ENCODE measurements around the gene KISS1R. TPM values are rescaled to one million over a fixed set of nuclear protein-coding genes. Genes with fewer than 3 reads are reported as not detected.

Gene KISS1R
- polyA plus RNA-seq, 5 donors = 0.15 TPM; not detected in 4

DNA sequence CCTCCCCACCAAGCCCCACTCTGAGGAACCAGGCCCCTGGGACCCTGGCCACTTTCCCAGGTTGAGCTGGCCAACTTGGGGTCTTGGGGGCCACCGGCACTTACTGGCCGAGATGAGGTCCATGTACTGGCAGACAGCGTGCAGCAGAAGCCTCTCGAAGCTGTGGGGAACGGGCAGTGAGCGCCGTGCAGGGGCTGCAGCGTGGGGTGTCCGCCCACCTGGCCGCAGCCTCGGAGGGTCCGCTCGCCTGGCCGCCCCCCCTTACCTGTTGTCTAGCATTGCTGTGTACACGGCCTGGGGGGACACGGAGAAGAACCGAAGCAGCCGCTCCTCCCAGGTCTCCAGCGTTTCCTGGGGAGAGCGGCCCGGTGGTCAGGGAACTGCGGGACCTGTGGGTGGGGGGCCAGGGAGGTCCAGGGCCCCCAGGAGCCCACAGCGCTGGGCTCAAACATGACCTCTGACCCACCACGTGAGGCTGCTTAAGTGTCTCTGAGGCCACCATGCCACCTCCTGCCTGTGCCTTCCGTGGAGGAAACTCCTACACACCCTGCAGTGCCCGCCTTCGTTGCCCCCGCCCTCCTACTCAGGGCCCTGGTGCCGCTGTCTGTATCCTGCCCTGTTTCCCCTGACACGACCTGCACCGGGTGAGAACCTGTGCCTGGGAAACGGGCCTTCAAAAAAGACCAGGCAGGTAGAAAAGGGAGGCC, 17.6 kb upstream of the KISS1R start:
- no peak for DNase-seq

DNA sequence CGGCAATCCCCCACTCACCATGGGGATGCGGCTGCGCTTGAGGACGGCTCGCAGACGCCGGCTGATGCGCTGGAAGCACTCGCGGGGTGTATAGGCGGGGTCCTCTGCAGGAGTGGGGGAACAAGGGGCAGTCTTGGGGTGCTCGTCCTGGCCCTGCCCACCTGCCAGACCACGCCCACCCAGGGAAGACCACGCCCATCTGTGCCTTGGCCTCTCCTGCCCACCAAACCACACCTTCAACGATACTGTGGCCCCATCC, 17.2 kb upstream of the KISS1R start:
- no peak for DNase-seq

DNA sequence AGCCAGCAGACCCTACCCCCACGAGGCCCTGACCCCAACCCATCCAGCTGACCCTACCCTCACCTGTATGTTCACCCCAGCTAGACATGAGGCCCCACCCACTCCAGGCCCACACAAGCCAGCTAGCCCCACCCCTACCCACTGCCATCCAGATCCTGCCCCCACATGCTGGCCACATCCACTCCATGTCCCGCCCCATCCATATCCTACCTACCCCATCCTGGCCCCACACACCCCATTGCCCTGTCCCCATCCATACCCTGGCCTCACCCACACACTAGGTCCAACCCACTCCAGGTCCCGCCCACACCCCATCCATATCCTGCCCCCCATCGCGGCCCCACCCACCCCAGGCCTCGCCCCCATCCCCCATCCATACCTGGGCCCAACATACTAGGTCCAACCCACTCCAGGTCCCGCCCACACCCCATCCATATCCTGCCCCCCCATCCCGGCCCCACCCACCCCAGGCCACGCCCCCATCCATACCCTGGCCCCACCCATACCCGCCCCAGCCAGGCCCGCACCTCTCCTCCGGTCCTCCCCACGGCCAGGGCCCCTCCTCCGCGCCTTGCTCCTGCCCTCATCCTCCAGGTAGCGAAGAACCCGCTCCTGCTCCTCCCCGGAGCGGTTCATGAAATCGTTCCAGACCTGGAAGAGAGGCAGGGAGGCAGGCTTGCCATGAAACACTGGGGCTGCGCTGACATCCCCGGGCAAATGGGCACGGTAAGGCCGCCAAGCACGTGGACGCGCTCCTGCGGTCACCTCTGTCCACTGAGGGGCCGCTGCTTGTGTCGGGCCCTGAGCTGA, 16.6 kb upstream of the KISS1R start:
- DNase-seq = no peak

DNA sequence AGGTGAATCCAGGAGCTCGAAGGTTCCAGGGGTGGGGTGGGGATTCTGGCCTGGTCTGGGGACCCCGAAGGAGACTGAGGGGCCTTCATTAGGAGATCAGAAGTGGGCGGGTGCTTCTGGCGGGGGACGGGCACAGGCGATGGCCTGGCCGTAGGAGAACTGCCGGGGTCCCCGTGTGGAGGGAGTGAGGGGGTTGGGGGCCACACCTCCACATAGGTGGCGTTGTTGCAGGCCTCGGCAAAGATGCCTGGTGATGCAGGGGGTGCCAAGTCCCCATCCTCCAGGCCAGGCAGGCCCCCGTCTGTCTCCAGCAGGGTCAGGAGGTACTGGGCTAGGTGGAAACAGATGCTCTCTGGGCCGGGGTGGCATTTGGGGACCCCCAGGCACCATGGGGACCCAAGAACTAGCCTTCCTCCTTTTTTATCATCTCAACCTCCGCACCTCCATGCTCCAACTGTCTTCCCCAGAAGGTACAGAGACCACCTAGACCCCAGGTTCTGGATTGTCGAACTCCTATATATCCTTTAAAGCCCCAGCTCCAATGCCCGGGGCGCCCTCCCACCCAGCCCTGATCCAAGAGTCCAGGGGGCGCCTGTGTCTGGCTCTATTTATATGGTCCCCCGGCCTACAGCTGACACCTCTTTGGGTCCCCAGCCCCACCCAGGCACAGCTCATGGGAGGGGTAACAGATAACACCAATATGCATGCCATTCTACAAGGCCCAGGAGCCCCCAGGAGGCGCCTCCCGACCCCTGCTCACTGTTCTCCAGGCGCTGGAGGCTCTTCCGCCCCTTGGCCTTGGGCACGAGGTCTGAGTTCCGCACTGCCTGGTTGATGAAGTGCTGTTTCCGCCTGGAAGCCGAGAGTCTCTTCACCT, 15.7 kb upstream of the KISS1R start:
- no peak for DNase-seq

DNA sequence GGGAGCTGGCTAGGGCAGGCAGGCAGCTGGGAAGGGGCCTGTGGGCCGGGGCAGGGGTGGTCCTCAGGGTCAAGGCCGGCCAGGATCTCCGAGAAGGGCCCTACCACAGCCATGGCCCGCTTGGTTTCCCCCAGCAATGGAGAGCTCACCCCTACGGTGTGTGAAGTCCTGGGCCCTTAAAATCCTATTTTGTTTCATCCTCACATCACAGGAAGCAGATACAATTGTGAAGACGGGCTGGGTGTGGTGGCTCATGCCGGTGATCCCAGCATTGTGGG, 15.1 kb upstream of the KISS1R start:
- DNase-seq = no peak

DNA sequence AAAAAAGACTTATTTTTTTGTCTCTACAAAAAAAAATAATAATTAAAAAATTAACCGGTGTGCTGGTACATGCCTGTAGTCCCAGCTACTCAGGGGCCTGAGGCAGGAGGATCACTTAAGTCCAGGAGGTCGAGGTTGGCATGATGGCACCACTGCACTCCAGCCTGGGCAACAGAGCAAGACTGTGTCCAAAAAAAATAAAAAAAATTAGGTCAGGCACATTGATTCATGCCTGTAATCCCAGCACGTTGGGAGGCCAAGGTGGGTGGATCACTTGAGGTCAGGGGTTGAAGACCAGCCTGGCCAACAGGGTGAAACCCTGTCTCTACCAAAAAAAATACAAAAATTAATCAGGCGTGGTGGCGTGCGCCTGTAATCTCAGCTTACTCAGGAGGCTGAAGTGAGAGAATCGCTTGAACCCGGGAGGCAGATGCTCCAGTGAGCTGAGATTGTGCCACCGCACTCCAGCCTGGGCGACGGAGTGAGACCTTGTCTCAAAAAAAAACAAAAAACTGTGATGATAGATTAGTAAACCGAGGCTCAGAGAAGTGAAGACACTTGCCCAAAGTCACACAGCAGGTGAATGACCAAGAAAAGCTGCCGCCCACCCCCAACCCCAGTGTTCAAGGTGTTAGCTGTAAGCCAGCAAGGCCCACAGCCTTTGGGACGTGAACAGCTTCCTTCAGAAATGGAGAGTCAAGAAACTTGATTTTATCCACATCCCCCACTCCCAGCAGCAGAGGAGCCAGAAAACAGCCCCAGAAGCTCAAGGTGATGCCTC, 14.5 kb upstream of the KISS1R start:
- no peak for DNase-seq

DNA sequence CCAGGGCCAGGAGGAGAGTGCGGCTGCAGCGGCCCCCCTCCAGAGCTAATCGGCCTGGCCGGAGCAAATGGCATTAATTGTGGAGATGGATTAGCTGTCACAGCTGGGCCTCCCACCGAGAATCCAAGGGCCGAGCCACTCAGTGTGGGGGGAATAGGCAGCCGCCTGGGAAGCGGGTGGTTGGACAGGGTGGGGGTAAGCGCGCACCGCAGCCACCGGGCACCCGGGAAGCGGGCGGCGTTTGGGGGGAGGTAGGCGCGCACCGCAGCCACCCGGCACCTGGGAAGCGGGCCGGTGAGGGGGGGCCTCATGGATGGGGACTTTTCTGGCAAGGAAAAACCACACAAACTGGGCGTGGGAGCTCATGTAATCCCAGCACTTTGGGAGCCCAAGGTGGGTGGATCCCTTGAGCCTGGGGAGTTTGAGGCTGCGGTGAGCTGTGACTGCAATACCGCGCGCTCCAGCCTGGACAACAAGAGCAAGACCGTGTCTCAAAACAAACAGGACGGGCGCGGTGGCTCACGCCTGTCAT, 13.8 kb upstream of the KISS1R start:
- no peak for DNase-seq

DNA sequence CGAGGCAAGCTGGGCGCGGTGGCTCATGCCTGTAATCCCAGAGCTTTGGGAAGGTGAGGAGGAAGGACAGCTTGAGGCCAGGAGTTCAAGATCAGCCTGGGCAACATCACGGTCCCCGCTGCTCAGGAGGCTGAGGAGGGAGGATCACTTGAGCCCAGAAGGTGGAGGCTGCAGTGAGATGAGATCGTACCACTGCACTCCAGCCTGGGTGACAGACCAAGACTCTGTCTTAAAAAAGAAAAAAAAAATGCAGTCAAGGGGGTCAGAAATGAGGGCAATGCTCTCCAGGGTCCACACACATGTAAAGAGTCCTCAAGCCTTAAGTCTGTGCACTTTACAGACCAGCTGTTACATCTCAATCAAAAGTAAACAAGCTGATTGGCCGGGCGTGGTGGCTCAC, 12.6 kb upstream of the KISS1R start:
- DNase-seq = no peak

DNA sequence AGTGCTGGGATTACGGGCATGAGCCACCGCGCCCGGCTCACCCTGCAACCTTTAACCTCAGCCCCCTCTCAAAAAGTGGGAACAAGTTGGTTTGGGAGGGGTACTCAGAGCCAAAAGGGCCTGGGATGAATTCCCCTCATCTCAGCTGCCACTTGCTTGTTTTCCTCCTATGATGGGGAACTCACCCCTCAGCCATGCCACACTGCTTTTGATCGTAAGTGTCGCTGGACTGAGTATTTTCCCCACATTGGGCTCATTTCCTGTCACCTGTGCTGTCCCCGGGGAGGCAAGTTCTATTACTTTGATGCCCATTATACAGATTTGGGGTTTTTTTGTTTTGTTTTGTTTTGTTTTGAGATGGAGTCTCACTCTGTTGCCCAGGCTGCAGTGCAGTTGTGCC, 10.7 kb upstream of the KISS1R start:
- DNase-seq = no peak

DNA sequence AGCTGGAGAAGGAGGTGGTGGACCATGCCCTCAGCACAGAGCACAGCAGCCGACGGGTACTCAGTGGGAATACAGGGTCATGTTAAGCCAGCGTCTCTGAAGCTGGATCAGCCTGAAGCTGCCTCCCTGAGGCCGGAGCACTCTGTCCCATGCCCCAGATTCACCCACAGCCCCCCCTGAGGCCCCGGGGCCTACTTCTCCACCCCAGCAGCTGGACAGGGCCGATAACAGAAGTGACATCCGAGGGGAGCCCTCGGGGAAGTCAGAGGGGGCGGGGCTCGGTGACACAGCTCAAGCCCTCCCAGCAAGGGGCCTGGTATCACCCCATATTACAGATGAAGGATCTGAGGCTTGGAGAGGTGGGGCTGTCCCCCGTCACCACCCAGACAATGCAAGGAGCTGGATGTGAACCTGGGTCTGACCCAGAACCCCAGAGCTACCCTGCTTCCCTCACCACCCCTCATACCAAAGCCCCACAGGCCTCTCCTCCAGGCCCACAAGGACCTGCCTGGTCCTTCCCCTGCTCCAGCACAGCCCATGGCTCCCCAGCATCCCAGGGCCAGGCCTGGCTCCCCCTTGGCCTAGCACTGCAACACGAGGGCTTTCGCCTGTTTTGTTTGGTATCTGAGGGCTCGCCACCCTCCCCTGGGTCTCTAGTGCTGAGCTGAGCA, 9.8 kb upstream of the KISS1R start:
- no peak for DNase-seq

DNA sequence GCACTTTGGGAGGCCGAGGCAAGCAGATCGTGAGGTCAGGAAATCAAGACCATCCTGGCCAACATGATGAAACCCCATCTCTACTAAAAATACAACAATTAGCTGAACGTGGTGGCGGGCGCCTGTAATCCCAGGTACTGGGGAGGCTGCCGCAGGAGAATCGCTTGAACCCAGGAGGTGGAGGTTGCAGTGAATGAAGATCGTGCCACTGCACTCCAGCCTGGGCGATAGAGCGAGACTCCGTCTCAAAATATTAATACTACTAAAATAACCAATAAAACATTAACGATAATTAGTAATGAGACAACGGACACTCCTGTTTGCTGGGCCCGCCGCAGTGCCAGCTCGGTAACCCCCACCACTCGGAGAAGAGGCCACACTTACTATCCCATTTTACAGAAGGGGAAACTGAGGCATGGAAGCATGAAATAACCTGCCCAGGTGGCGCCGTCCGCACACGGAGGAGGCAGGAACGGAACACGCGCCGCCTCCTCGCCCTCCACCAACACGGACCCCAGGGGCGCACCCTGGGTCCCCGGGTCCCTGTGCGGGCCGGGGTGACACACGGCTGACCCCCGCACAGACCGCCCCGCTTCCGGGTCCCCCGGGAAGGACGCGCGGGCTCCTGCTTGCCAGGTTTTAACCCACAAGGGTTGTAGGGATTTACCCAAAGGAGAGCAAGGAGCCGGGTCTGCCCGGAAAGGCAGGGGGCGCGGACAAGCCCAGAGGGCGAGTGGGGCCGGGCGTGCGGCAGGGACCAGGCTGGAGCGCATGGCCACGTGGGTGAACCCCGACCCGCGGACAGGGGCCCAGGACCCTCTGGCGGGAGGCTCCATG, 5.7 kb upstream of the KISS1R start:
- DNase-seq = no peak

DNA sequence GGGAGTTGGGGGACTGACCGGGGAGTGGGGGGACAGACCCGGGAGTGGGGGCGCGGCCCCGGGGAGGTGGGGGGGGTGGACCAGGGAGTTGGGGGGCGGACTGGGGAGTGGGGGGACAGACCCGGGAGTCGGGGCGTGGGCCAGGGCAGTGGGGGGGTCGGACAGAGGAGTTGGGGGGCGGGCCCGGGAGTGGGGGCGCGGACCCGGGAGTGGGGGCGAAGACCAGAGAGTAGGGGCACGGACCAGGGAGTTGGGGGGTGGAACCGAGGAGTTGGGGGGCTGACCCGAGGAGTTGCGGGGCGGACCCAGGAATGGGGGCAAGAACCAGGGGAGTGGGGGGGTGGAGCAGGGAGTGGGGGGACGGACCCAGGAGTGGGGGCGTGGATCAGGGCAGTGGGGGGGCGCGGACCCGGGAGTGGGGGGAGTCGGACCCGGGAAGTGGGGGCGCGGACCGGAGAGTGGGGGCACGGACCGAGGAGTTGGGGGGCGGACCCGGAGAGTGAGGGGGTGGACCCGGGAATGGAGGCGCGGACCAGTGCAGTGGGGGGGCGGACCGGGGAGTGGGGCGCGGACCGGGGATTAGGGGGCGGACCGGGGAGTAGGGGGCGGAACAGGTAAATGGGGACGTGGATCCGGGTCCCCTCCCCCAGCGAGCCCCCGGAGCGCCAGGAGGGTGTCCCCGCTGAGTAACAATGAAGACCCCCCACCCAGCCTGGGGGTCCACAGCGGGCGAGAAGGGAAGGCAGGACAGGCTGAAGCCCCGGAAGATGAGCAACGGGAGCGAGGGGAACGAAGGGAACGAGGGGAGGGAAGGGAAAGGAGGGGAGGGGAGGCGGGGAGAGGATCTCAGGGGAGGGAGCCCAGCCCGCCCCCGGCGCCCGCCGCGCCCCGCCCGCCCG, 4.7 kb upstream of the KISS1R start:
- DNase-seq = no peak

DNA sequence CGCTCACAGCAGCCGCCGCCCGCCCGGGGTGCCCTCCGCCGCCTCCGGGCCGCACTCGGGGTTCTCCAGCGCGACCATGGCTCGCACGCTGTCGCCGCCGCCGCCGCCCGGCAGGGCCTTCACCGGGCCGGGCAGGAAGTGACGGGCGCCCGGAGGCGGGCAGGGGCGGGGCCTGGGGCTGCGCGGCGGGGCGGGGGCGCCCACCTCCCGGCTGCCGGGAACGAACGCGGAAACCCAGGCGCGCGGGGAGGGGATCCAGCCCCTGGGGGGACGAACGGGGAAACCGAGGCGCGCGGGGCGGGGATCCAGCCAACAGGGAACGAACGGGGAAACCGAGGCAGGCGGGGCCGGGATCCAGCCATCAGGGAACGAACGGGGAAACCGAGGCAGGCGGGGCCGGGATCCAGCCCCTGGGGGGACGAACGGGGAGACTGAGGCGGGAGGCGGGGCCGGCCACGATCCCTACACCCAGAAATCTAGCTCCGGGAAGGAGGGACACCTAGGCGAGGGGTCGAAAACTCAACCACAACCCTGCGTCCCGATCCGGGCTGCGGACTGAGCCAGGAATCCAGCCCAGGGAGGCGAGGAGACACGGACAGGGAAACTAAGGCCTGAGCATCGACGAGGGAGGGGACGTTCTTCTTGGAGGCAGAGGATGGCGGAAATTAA, 3.9 kb upstream of the KISS1R start, which contains the start of gene R3HDM4:
TSS of gene R3HDM4 (minus strand) at position 140 of the 669 bp plus-strand sequence. CDS start at position 78, 62 bp downstream.
- DNase-seq = no peak

DNA sequence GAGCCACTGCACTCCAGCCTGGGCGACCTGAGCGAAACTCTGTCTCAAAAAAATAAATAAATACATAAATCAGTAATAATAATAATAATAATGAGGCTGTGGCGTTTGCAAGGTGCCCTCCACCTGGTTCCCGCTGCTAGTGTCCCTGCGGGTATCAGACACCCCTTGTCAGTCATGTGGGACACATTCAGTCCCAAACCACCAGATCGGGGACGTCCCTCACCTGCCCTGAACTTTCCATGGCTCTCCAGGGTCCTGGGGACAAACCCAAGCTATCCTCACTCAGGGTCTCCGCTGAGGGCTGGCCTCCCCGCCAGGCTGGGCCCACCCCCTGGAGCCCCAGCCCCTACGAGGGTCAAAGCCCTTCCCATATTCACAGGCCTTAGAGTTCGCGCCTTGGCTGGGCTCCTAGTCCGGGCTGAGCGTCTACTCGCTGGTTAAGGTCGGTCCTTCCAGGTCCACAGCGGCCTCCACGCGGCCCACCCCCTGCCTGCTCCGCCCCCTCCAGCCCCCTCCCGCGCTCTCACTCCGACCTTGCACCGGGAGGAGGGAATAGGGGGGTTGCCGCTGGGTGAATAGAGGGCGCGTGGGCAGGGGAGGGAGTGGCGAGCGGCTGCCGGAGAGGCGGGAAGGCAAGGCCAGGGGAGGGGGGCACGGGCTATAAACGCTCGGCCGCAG, 349 bp upstream of the KISS1R start:
- DNase-seq = no peak

DNA sequence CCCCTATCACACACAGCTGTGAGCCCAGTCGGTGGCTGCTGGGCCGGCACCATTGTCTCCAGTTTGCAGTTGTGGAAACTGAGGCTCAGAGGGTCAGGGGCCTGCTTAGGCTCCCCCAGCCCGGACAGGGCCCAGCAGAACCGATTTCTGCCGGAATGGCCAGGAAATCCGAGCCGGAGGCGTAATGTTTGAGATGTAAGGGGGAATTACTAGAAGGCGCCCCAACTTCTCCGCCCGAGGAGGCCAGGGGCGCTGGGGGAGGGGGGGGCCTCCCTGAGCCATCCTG, 962 bp downstream of the KISS1R start:
- DNase-seq = no peak

DNA sequence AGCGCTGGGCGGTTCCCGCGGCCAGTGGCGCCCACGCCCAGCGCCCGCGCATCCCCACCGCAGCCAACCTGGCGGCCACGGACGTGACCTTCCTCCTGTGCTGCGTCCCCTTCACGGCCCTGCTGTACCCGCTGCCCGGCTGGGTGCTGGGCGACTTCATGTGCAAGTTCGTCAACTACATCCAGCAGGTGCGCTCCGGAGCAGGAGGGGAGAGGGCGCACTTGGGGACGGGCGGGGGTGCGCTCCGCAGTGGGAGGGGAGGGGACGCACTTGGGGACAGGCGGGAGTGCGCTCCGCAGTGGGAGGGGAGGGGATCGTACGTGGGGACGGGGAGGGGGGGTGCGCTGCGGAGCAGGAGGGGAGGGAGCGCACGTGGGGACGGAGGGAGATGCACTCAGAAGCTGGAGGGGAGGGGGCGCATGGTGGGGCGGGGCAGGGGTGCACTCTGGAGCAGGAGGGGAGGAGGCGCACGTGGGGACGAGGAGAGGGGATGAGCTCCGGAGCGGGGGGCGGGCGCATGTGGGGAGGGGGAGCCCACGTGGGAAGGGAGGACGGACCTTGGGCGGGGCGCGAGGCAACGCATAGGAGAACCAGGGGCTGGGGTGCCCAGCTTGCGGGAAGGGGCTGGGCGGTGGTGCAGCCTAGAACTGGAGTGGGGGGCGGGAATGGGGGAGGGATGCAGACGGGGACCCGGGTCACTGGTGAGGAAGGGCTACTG, 1.5 kb downstream of the KISS1R start:
- DNase-seq = no peak

Data from right lung (tissue), 5 donors.